ENCODE data around the gene SNED1.

DNA sequence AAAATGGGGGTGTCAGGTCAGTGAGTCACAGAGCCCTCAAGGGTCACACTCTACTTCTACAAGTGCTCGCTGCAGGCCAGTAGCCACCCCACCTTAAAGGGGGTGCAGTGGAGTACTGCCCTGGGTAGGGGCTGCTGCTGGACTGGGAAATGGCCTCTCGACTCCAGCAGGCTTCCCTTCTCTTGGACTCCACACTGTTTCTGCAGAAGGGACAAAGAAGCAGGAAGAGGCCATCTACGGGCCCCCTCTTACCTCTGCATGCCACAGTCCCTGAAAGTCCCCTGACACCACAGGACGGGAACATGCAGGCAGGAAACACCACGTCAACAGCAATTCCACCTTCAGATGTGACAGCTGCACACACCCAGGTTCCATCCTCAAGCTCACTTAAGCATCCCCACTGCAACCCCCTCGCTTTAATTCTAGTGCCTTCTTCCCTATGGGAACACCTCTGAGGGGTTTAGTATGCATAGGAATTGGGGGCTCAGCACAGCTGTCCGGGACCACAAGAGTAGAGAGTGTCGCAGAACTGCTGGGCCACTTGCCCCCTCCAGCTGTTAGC, 22.3 kb downstream of the SNED1 start:
- TF ChIP-seq EZH2 (IDR thresholded peaks at IDR 0.05), result no peak
- no peak for TF ChIP-seq POLR2AphosphoS5 (IDR thresholded peaks at IDR 0.05; ENCODE audit: borderline replicate concordance, low read depth, low read length)
